ENCODE data around the gene CAPS.
"Not testable (repeated sequence)": the region's sequence is repeated elsewhere in the genome, so short reads cannot be mapped to it uniquely, and the experiment has no call there.

Gene CAPS

GRCh38 chr19:5913739-5914357 lies at the start of gene CAPS:
Gene CAPS (plus strand): TSS chr19:5914254. CDS start chr19:5914407, 153 bp downstream.
- DNase-seq (ENCODE audit: low read depth) = peak; percentile 75
- no peak for TF ChIP-seq CTCF (IDR thresholded peaks at IDR 0.05; ENCODE audit: insufficient read depth, low read depth, low read length, missing control alignments)
- H3K4me3 ChIP-seq (ENCODE audit: low read length) = no peak within 1 kb of the TSS

GRCh38 chr19:5864725-5865486 lies 49.1 kb upstream of the CAPS start:
- no peak overlapping the region for H3K4me3 ChIP-seq (ENCODE audit: low read length)
- no peak for DNase-seq (ENCODE audit: low read depth)
- TF ChIP-seq CTCF (IDR thresholded peaks at IDR 0.05; ENCODE audit: insufficient read depth, low read depth, low read length, missing control alignments) = peak; percentile 33

- TF ChIP-seq CTCF (IDR thresholded peaks at IDR 0.05; ENCODE audit: insufficient read depth, low read depth, low read length, missing control alignments) = no peak
- DNase-seq (ENCODE audit: low read depth) = no peak
- no peak overlapping the region for H3K4me3 ChIP-seq (ENCODE audit: low read length)
These were observed 48.3 kb upstream of the CAPS start for GRCh38 chr19:5865772-5866171.

- TF ChIP-seq CTCF (IDR thresholded peaks at IDR 0.05; ENCODE audit: insufficient read depth, low read depth, low read length, missing control alignments) = no peak
- no peak for DNase-seq (ENCODE audit: low read depth)
- no peak overlapping the region for H3K4me3 ChIP-seq (ENCODE audit: low read length)
These were observed 46.6 kb upstream of the CAPS start for GRCh38 chr19:5867201-5868136.

GRCh38 chr19:5870986-5871394 lies 43.1 kb upstream of the CAPS start:
- DNase-seq (ENCODE audit: low read depth) = no peak
- no peak overlapping the region for H3K4me3 ChIP-seq (ENCODE audit: low read length)
- no peak for TF ChIP-seq CTCF (IDR thresholded peaks at IDR 0.05; ENCODE audit: insufficient read depth, low read depth, low read length, missing control alignments)

GRCh38 chr19:5873617-5874199 lies 40.3 kb upstream of the CAPS start:
- no peak overlapping the region for H3K4me3 ChIP-seq (ENCODE audit: low read length)
- DNase-seq (ENCODE audit: low read depth) = no peak
- no peak for TF ChIP-seq CTCF (IDR thresholded peaks at IDR 0.05; ENCODE audit: insufficient read depth, low read depth, low read length, missing control alignments)

- peak; percentile 67 for DNase-seq (ENCODE audit: low read depth)
These were observed 39.6 kb upstream of the CAPS start for GRCh38 chr19:5874496-5874895.

More at GRCh38 chr19:5874496-5874895, 39.6 kb upstream of the CAPS start:
- not testable (repeated sequence) for H3K4me3 ChIP-seq (ENCODE audit: low read length)

Data from epithelial cell of esophagus (primary cell).